HCEC 1CT (cell line): ENCODE results near the gene IL1RAPL2.
"Not testable (repeated sequence)": the region's sequence is repeated elsewhere in the genome, so short reads cannot be mapped to it uniquely, and the experiment has no call there.

Source experiments
- DNase-seq: peaks from one replicate; pipeline ENCODE4 v3.0.0-alpha.2; 2017

Gene IL1RAPL2

GRCh38 chrX:105189093-105189492 is 623.1 kb downstream of the IL1RAPL2 start:
- no peak for DNase-seq

- DNase-seq, result peak; percentile 3
These were observed 624.4 kb downstream of the IL1RAPL2 start for GRCh38 chrX:105190252-105190853.

GRCh38 chrX:105191878-105192277 is 625.9 kb downstream of the IL1RAPL2 start:
- DNase-seq, result peak; percentile 26

GRCh38 chrX:105209406-105209805 is 643.4 kb downstream of the IL1RAPL2 start:
- no peak for DNase-seq

GRCh38 chrX:105210258-105210657 is 644.3 kb downstream of the IL1RAPL2 start:
- DNase-seq, result no peak

- no peak for DNase-seq
These were observed 645.1 kb downstream of the IL1RAPL2 start for GRCh38 chrX:105211066-105211575.

GRCh38 chrX:105219454-105220401 is 653.7 kb downstream of the IL1RAPL2 start:
- DNase-seq, result no peak

- no peak for DNase-seq
These were observed 654.6 kb downstream of the IL1RAPL2 start, which contains the start of gene TEX13A for GRCh38 chrX:105220636-105221035. Gene TEX13A (minus strand): TSS chrX:105220694. CDS start chrX:105220397, 297 bp downstream.

- no peak for DNase-seq
These were observed 655.4 kb downstream of the IL1RAPL2 start for GRCh38 chrX:105221374-105221773.

GRCh38 chrX:105226499-105226898 is 660.5 kb downstream of the IL1RAPL2 start:
- no peak for DNase-seq

- DNase-seq, result no peak
These were observed 662.6 kb downstream of the IL1RAPL2 start for GRCh38 chrX:105228602-105229001.

- DNase-seq, result no peak
These were observed 663.1 kb downstream of the IL1RAPL2 start for GRCh38 chrX:105229146-105229545.

GRCh38 chrX:105237407-105237806 is 671.4 kb downstream of the IL1RAPL2 start:
- not testable (repeated sequence) for DNase-seq

- peak; percentile 17 for DNase-seq
These were observed 675.1 kb downstream of the IL1RAPL2 start for GRCh38 chrX:105241056-105241455.

- no peak for DNase-seq
These were observed 694.5 kb downstream of the IL1RAPL2 start for GRCh38 chrX:105260291-105261043.

GRCh38 chrX:105263171-105263570 is 697.2 kb downstream of the IL1RAPL2 start:
- no peak for DNase-seq

GRCh38 chrX:105263801-105264200 is 697.8 kb downstream of the IL1RAPL2 start:
- DNase-seq, result peak; percentile 6

- DNase-seq, result no peak
These were observed 699.1 kb downstream of the IL1RAPL2 start for GRCh38 chrX:105265093-105265492.

GRCh38 chrX:105266456-105266855 is 700.5 kb downstream of the IL1RAPL2 start:
- no peak for DNase-seq

GRCh38 chrX:105267167-105267566 is 701.2 kb downstream of the IL1RAPL2 start:
- no peak for DNase-seq

GRCh38 chrX:105269386-105269785 is 703.4 kb downstream of the IL1RAPL2 start:
- no peak for DNase-seq

- no peak for DNase-seq
These were observed 707.3 kb downstream of the IL1RAPL2 start for GRCh38 chrX:105273326-105273725.

- DNase-seq, result no peak
These were observed 708.1 kb downstream of the IL1RAPL2 start for GRCh38 chrX:105274091-105274490.
